C4-2B (cell line): Measurements from ENCODE around the gene GPR180.

Experiments
- H3K27ac ChIP-seq: fragments of 450-650 bp; 2 replicates; pipeline ENCODE4 v1.5.1; 2017
- CTCF ChIP-seq: fragments of 450-650 bp; conservative IDR thresholded peaks from 2 replicates; pipeline ENCODE4 v1.5.1; 2017; ENCODE audit warnings: mild to moderate bottlenecking
- ZFX ChIP-seq: fragments of 450-650 bp; IDR thresholded peaks from 2 replicates; pipeline ENCODE4 v1.6.1; 2017

The GPR180 gene

GRCh38 chr13:94646904-94647303, 45.2 kb downstream of the GPR180 start:
- H3K27ac ChIP-seq = no peak overlapping the region

GRCh38 chr13:94656176-94656575, 54.5 kb downstream of the GPR180 start:
- no peak overlapping the region for H3K27ac ChIP-seq

More at GRCh38 chr13:94646904-94647303, 45.2 kb downstream of the GPR180 start:
- TF ChIP-seq CTCF (no peak), ZFX (no peak)

GRCh38 chr13:94656766-94657165, 55.1 kb downstream of the GPR180 start:
- TF ChIP-seq ZFX (no peak), CTCF (no peak)
- H3K27ac ChIP-seq = no peak overlapping the region

More at GRCh38 chr13:94656176-94656575, 54.5 kb downstream of the GPR180 start:
- no peak for TF ChIP-seq ZFX
- no peak for TF ChIP-seq CTCF

- H3K27ac ChIP-seq = no peak overlapping the region
Measured at GRCh38 chr13:94657167-94657566, 55.5 kb downstream of the GPR180 start.

GRCh38 chr13:94658926-94659597, 57.4 kb downstream of the GPR180 start:
- H3K27ac ChIP-seq = no peak overlapping the region

More at GRCh38 chr13:94657167-94657566, 55.5 kb downstream of the GPR180 start:
- no peak for TF ChIP-seq ZFX
- no peak for TF ChIP-seq CTCF

GRCh38 chr13:94659598-94659946, 57.9 kb downstream of the GPR180 start:
- no peak for TF ChIP-seq ZFX
- TF ChIP-seq CTCF = no peak
- no peak overlapping the region for H3K27ac ChIP-seq

More at GRCh38 chr13:94658926-94659597, 57.4 kb downstream of the GPR180 start:
- no peak for TF ChIP-seq CTCF
- no peak for TF ChIP-seq ZFX

GRCh38 chr13:94660695-94661326, 59.2 kb downstream of the GPR180 start:
- TF ChIP-seq ZFX = no peak
- peak; percentile 47 for TF ChIP-seq CTCF
- H3K27ac ChIP-seq = no peak overlapping the region
